Neural progenitor cell (in vitro differentiated cells): ENCODE data around the gene NEIL1. TPM values are rescaled to one million over a fixed set of nuclear protein-coding genes. Genes with fewer than 3 reads are reported as not detected.

Source experiments
- DNase-seq: peaks from one replicate; pipeline ENCODE4 v3.0.0-alpha.2; 2016; ENCODE audit warnings: low spot score
- H2AFZ ChIP-seq: fragments of 200-600 bp; sonication (generic); replicated peaks from 2 replicates; pipeline ENCODE4 v1.6.1; 2016; ENCODE audit warnings: antibody characterized with exemption
- H3F3A ChIP-seq: fragments of 200-600 bp; sonication (generic); 2 replicates; pipeline ENCODE4 v1.6.1; 2016; ENCODE audit warnings: antibody characterized with exemption, low read depth
- H3K27ac ChIP-seq: fragments of 200-600 bp; sonication (generic); 2 replicates; pipeline ENCODE4 v1.5.1; 2016; ENCODE audit warnings: mild to moderate bottlenecking
- H3K27me3 ChIP-seq: fragments of 200-600 bp; sonication (generic); 2 replicates; pipeline ENCODE4 v1.6.1; 2016; ENCODE audit warnings: mild to moderate bottlenecking, moderate library complexity
- H3K36me3 ChIP-seq: fragments of 200-600 bp; sonication (generic); 2 replicates; pipeline ENCODE4 v1.5.1; 2016
- H3K4me1 ChIP-seq: fragments of 200-600 bp; sonication (generic); 2 replicates; pipeline ENCODE4 v1.6.1; 2016; ENCODE audit warnings: mixed run types
- H3K4me2 ChIP-seq: fragments of 200-600 bp; sonication (generic); 2 replicates; pipeline ENCODE4 v1.6.1; 2016
- H3K4me3 ChIP-seq: fragments of 200-600 bp; sonication (generic); 2 replicates; pipeline ENCODE4 v1.5.1; 2016
- H3K79me2 ChIP-seq: fragments of 200-600 bp; sonication (generic); 2 replicates; pipeline ENCODE4 v1.6.1; 2016; ENCODE audit warnings: low read depth
- H3K9ac ChIP-seq: fragments of 200-600 bp; sonication (generic); 2 replicates; pipeline ENCODE4 v1.6.1; 2016
- H3K9me3 ChIP-seq: fragments of 200-600 bp; sonication (generic); 2 replicates; pipeline ENCODE4 v1.5.1; 2016; ENCODE audit warnings: low read depth
- H4K20me1 ChIP-seq: fragments of 200-600 bp; sonication (generic); 2 replicates; pipeline ENCODE4 v1.6.1; 2016; ENCODE audit warnings: low read depth
- H3K27ac Mint-ChIP-seq: 3 replicates; pipeline ENCODE4 v1.8.0; 2021; ENCODE audit warnings: mixed read lengths
- H3K27me3 Mint-ChIP-seq: 2 replicates; pipeline ENCODE4 v1.8.0; 2022; ENCODE audit warnings: low read depth, mild to moderate bottlenecking, inconsistent platforms, moderate library complexity, mixed read lengths; ENCODE audit not compliant: insufficient read depth
- H3K36me3 Mint-ChIP-seq: 3 replicates; pipeline ENCODE4 v1.8.0; 2021; ENCODE audit warnings: mixed read lengths
- H3K4me1 Mint-ChIP-seq: 3 replicates; pipeline ENCODE4 v1.8.0; 2021; ENCODE audit warnings: mixed read lengths
- H3K4me3 Mint-ChIP-seq: 3 replicates; pipeline ENCODE4 v1.8.0; 2021; ENCODE audit warnings: mild to moderate bottlenecking, moderate library complexity, mixed read lengths
- H3K9me3 Mint-ChIP-seq: 3 replicates; pipeline ENCODE4 v1.8.0; 2020; ENCODE audit warnings: mixed read lengths
- EZH2 ChIP-seq: fragments of 200-600 bp; sonication (generic); IDR thresholded peaks from 2 replicates; pipeline ENCODE4 v1.6.1; 2017; ENCODE audit warnings: antibody characterized with exemption, mild to moderate bottlenecking, moderate library complexity
- EZH2phosphoT487 ChIP-seq: fragments of 200-600 bp; sonication (generic); IDR thresholded peaks from 2 replicates; pipeline ENCODE4 v1.6.1; 2017; ENCODE audit warnings: antibody characterized with exemption
- total RNA-seq: library from RNA; depleted of rRNA; stranded (reverse); fragments of >200 nt; gene quantifications from 2 replicates; pipeline ENCODE4 v1.2.3, GENCODE V29; 2015; ENCODE audit warnings: low replicate concordance
- TF ChIP-seq, protein P1 (sequence below): fragments of 200-600 bp; sonication (generic); IDR thresholded peaks from 2 replicates; pipeline ENCODE4 v1.5.1; 2017; ENCODE audit warnings: antibody characterized with exemption, mild to moderate bottlenecking

The NEIL1 gene
- total RNA-seq, 1 donor from 2014 or later, result 11.2 TPM

DNA sequence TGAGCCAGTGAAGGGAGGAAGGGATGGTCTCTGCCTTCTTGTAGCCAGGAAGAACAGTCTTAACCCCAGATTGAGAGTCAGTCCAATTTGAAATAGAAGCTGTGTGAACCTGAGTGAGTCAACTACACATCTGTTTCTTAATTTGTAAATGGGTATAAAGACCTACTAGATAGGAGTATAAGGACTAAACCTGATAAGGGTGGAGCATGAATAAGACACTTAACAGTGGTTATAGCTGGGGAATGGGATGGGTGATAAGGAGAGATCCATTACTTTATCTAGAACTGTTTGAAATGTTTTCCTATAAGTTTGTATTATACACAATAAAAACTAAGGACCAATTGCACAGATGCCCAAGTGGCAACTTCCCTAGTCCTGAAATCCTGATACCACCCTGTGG, 20.2 kb downstream of the NEIL1 start:
- Mint-ChIP-seq H3K4me3 (peak overlapping the region; percentile 89), H3K4me1 (peaks cover 15% of the 10 kb centered on the region), H3K9me3 (no peaks in the 10 kb centered on the region), H3K27ac (no peak overlapping the region), H3K27me3 (no peaks in the 10 kb centered on the region), H3K36me3 (peaks cover 5% of the 10 kb centered on the region)
- Histone ChIP-seq H4K20me1 (peaks cover 22% of the 10 kb centered on the region), H3K9ac (no peak overlapping the region), H3K27me3 (no peaks in the 10 kb centered on the region), H2AFZ (no peak overlapping the region), H3K9me3 (no peaks in the 10 kb centered on the region), H3K36me3 (peaks cover 15% of the 10 kb centered on the region), H3K4me1 (peaks cover 9% of the 10 kb centered on the region), H3K79me2 (peaks cover 14% of the 10 kb centered on the region), H3F3A (peaks cover 34% of the 10 kb centered on the region), H3K4me2 (peak overlapping the region; percentile 87), H3K27ac (no peak overlapping the region), H3K4me3 (no peak overlapping the region)
- no peak for DNase-seq
- TF ChIP-seq EZH2, result no peak
- no peak for TF ChIP-seq EZH2phosphoT487
- TF ChIP-seq, protein P1, sequence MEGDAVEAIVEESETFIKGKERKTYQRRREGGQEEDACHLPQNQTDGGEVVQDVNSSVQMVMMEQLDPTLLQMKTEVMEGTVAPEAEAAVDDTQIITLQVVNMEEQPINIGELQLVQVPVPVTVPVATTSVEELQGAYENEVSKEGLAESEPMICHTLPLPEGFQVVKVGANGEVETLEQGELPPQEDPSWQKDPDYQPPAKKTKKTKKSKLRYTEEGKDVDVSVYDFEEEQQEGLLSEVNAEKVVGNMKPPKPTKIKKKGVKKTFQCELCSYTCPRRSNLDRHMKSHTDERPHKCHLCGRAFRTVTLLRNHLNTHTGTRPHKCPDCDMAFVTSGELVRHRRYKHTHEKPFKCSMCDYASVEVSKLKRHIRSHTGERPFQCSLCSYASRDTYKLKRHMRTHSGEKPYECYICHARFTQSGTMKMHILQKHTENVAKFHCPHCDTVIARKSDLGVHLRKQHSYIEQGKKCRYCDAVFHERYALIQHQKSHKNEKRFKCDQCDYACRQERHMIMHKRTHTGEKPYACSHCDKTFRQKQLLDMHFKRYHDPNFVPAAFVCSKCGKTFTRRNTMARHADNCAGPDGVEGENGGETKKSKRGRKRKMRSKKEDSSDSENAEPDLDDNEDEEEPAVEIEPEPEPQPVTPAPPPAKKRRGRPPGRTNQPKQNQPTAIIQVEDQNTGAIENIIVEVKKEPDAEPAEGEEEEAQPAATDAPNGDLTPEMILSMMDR, result no peak

DNA sequence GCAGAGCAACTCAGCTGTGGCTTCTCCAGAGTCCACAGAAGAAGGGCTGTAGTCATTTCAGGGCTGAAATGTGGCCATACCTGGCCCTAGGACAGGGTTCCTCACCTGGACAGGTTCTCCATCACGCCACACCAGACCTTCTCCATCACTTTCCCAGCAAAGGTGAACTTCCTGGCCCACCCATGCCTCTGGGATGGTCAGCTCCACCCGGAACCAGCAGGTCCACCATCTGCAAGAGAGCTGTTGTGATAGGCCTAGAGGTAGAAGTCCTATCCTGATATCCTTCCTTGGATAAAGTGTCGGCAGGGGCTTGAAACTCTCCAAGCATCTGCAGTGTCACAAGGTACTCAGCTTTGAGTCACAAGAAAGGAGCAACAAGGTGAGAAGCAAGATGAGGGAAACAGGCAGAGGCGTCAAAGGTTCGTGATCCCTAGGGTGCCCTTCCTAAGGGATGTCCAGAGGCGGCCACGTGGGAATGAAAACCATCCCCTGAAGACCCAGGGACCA, 20.6 kb downstream of the NEIL1 start:
- no peak for TF ChIP-seq EZH2
- TF ChIP-seq EZH2phosphoT487, result no peak
- TF ChIP-seq, protein P1, result no peak
- no peaks in the 10 kb centered on the region for H3K27me3 Mint-ChIP-seq
- Histone ChIP-seq H3F3A (peaks cover 34% of the 10 kb centered on the region), H3K27me3 (no peaks in the 10 kb centered on the region), H3K9me3 (no peaks in the 10 kb centered on the region), H2AFZ (no peak overlapping the region), H3K36me3 (peaks cover 15% of the 10 kb centered on the region), H3K9ac (no peak overlapping the region), H3K4me3 (peak overlapping the region; percentile 63), H3K79me2 (peaks cover 14% of the 10 kb centered on the region), H3K4me2 (peak overlapping the region; percentile 87), H4K20me1 (peaks cover 22% of the 10 kb centered on the region), H3K4me1 (peaks cover 9% of the 10 kb centered on the region), H3K27ac (no peak overlapping the region)
- peak overlapping the region; percentile 89 for H3K4me3 Mint-ChIP-seq
- H3K9me3 Mint-ChIP-seq, result no peaks in the 10 kb centered on the region
- DNase-seq, result no peak
- peaks cover 15% of the 10 kb centered on the region for H3K4me1 Mint-ChIP-seq
- peaks cover 5% of the 10 kb centered on the region for H3K36me3 Mint-ChIP-seq
- H3K27ac Mint-ChIP-seq, result no peak overlapping the region

DNA sequence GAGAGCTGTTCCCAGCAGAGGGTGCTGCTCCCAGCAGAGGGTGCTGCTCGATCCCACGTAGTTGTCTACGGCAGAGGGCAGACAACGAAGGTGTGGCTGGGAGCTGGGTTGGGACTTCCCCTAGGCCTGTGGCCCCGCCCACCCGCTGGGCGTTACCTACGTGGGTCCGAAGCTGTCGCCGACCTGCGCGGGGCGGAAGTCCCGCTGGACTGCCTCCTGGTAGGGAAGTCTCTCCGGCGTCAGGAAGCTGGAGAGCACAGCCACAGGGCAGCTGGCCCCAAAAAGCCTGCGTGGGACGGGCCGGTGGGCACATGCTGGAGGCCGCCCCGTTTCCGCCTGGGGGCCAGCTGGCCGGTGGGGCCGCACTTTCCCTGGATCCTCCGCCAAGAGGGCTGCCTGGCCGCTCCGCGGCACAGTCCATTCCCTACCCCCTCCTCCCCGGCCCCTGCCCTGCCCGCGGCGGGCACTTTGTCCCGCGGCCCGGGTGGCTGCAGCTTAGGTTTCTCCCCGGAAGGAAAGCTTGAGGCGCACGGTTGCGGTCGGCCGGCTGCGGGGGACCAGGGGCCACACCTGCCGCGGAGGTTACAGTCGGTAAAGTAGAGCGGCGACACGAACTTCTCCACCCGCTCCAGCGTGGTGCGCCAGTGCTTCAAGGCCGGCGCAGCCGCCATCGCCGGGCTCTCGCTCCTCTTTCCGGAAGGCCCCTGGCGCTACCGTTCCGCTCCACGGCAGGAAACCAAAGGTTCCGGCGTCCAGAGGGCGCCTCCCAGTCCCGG, 21.3 kb downstream of the NEIL1 start, which contains the start of gene MAN2C1:
Gene MAN2C1, minus strand, starts transcription at position 695 of the 776 bp plus-strand sequence. Its CDS starts 24 bp downstream, at position 671.
- H3K4me3 ChIP-seq, result peak within 1 kb of the TSS; percentile 63
- H3K4me1 ChIP-seq, result peaks cover 9% of the 10 kb centered on the region
- H4K20me1 ChIP-seq, result peaks cover 22% of the 10 kb centered on the region
- H3K9ac ChIP-seq, result peak within 1 kb of the TSS; percentile 52
- TF ChIP-seq EZH2phosphoT487, result no peak
- TF ChIP-seq, protein P1, result peak; percentile 69
- peak within 1 kb of the TSS; percentile 87 for H3K4me2 ChIP-seq
- H3F3A ChIP-seq, result peaks cover 34% of the 10 kb centered on the region
- H3K9me3 Mint-ChIP-seq, result no peaks in the 10 kb centered on the region
- H3K27ac ChIP-seq, result peak within 1 kb of the TSS; percentile 66
- H3K27ac Mint-ChIP-seq, result peak within 1 kb of the TSS; percentile 83
- no peaks in the 10 kb centered on the region for H3K27me3 ChIP-seq
- H3K4me1 Mint-ChIP-seq, result peaks cover 15% of the 10 kb centered on the region
- peaks cover 6% of the 10 kb centered on the region for H3K36me3 Mint-ChIP-seq
- H2AFZ ChIP-seq, result peak within 1 kb of the TSS; percentile 66
- DNase-seq, result peak; percentile 97
- H3K79me2 ChIP-seq, result peaks cover 14% of the 10 kb centered on the region
- no peaks in the 10 kb centered on the region for H3K9me3 ChIP-seq
- peak within 1 kb of the TSS; percentile 89 for H3K4me3 Mint-ChIP-seq
- H3K36me3 ChIP-seq, result peaks cover 15% of the 10 kb centered on the region
- no peaks in the 10 kb centered on the region for H3K27me3 Mint-ChIP-seq
